NT2/D1 (cell line): Measurements from ENCODE around the gene TFPT.

Source experiments
- DNase-seq: peaks from one replicate; pipeline ENCODE4 v3.0.0-alpha.2; 2011; ENCODE audit warnings: low read depth, low spot score
- H3K27me3 ChIP-seq: 2 replicates; pipeline ENCODE4 v1.6.0; 2011; ENCODE audit warnings: mild to moderate bottlenecking; ENCODE audit not compliant: insufficient read length, insufficient read depth
- H3K36me3 ChIP-seq: 2 replicates; pipeline ENCODE4 v1.6.1; 2011; ENCODE audit warnings: mild to moderate bottlenecking, low read length, mixed read lengths; ENCODE audit not compliant: insufficient read depth, insufficient read length
- H3K4me1 ChIP-seq: 2 replicates; pipeline ENCODE4 v1.5.1; 2011; ENCODE audit not compliant: insufficient read depth, insufficient read length
- H3K4me3 ChIP-seq: 2 replicates; pipeline ENCODE4 v1.5.1; 2011; ENCODE audit warnings: low read depth; ENCODE audit not compliant: insufficient read length
- H3K9ac ChIP-seq: 2 replicates; pipeline ENCODE4 v1.6.0; 2011; ENCODE audit warnings: low read depth; ENCODE audit not compliant: insufficient read length
- H3K9me3 ChIP-seq: 2 replicates; pipeline ENCODE4 v1.5.1; 2011; ENCODE audit warnings: mild to moderate bottlenecking, low read length; ENCODE audit not compliant: insufficient read depth
- SUZ12 ChIP-seq: IDR thresholded peaks from 2 replicates; pipeline ENCODE4 v1.6.1; 2011; ENCODE audit not compliant: insufficient read length, insufficient read depth; ENCODE audit errors: extremely low read depth
- YY1 ChIP-seq: IDR thresholded peaks from 2 replicates; pipeline ENCODE4 v1.6.1; 2011; ENCODE audit not compliant: insufficient read length, insufficient read depth
- ZNF274 ChIP-seq: IDR thresholded peaks from 2 replicates; pipeline ENCODE4 v1.6.1; 2011; ENCODE audit warnings: mild to moderate bottlenecking, low read depth, low read length

Gene TFPT

DNA sequence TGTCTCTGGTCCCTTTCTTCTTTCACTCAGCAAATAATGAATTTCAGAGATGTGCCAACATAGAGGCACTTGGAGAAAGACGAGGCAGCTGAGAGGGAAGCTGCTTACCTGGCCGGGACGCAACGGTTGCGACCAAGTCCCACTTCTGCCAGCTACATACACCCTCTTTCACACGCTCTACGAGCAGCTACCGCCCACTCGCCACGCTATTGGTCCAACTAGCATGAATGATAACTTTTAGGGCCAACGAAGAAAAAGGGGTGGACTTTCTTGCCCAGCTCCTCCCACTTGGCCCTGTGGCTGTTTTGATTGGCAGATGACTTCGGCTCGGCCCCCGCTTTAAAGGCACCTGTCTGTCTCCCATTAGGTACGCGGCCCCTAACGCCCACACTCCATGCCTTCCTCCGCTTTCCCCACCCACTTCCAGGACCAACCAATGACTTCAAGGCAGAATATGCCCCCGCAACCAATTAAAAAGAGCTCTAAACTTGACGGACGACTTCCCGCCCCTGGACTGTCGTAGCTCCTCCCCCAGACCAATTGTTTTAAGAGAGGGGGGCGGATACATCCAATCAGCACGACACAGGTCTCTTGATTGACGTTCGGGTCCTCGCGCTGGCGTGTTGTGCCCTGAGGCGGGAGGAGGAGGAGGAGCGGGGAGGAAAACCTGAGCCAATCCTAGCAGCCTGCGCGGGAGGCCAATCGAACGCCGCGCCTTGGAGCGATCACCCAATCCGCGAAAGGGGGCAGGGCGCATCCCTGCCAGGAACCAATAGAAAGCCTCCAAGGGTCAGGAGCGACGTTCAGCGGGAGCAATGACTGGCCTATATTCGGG is 21.6 kb upstream of the TFPT start:
- Histone ChIP-seq H3K36me3 (peaks cover 41% of the 10 kb centered on the region), H3K4me1 (peaks cover 14% of the 10 kb centered on the region), H3K9me3 (peaks cover 7% of the 10 kb centered on the region; the same call in 1 of the 2 replicates), H3K9ac (peak overlapping the region; percentile 84), H3K27me3 (no peaks in the 10 kb centered on the region), H3K4me3 (peak overlapping the region; percentile 66)
- DNase-seq, result peak; percentile 98
- TF ChIP-seq ZNF274 (no peak), SUZ12 (no peak), YY1 (no peak)

DNA sequence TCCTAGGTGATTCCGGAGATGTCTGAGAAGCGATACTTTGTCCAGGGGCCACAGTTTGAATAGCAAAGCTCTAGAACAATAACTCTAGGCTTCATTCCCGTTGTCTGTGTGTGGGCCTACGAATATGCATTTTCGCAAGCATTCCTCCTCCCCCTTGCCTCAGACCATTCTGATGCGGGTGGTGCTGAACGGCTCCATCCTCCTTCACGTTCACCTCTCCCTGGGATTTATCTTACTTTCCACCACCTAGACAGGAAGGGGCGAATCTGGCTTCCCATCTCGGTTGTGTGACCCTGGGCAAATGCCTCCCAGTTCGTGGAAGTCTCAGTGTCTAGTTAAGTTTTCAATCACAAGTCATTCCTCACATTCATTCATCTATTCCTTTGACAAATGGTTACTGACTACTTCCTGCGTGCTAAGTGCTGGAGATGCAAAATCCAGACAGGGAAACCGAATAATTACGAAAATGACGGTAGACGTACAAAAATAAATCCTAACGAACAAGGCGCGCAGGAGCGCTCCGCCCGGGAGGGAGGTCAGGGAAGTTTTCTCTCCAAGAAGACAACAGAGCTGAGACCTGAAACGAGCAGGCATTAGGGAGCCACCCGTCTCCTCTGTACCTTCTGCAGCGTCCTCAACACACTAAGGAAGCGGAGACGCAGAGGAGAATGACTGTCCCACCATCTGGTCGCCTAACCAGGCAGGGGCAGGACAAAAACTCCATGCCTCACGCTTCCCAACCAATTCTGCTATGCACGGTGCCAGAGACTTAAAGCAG is 20.8 kb upstream of the TFPT start:
- TF ChIP-seq SUZ12 (no peak), YY1 (no peak), ZNF274 (no peak)
- Histone ChIP-seq H3K4me3 (peak overlapping the region; percentile 41), H3K36me3 (peaks cover 41% of the 10 kb centered on the region), H3K27me3 (no peaks in the 10 kb centered on the region), H3K9ac (peak overlapping the region; percentile 84), H3K9me3 (peaks cover 7% of the 10 kb centered on the region; the same call in 1 of the 2 replicates), H3K4me1 (peaks cover 14% of the 10 kb centered on the region)
- DNase-seq, result no peak

GRCh38 chr19:54133957-54134590 is 18.6 kb upstream of the TFPT start:
- peaks cover 7% of the 10 kb centered on the region; the same call in 1 of the 2 replicates for H3K9me3 ChIP-seq
- no peak overlapping the region for H3K4me3 ChIP-seq
- H3K4me1 ChIP-seq, result peaks cover 4% of the 10 kb centered on the region
- no peak overlapping the region for H3K9ac ChIP-seq
- no peak for DNase-seq
- TF ChIP-seq YY1 (no peak), ZNF274 (no peak), SUZ12 (no peak)
- H3K36me3 ChIP-seq, result peaks cover 35% of the 10 kb centered on the region
- no peaks in the 10 kb centered on the region for H3K27me3 ChIP-seq

GRCh38 chr19:54133312-54133956 is 18.0 kb upstream of the TFPT start:
- Histone ChIP-seq H3K4me1 (no peaks in the 10 kb centered on the region), H3K9ac (no peak overlapping the region), H3K4me3 (no peak overlapping the region), H3K27me3 (no peaks in the 10 kb centered on the region), H3K36me3 (peaks cover 34% of the 10 kb centered on the region), H3K9me3 (peaks cover 7% of the 10 kb centered on the region; the same call in 1 of the 2 replicates)
- TF ChIP-seq SUZ12, result no peak
- DNase-seq, result no peak

DNA sequence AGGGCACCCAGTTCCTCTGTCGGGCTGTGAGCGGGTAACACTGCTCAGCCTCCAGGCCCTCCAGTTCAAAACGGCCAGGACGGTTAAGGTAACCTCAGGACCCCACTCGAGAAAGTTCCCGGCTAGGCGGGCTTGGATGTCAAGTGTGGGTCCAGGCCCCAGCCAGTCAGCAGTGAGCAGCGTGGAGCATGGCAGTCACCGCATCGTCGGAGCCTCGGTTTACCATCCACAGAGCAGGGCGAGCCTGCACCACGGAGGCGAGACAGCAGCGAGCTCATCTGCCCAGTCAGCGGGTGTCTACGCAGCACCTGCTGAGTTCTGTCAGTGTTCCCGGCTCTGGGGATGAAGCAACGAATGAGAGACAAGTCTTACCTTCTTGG is 14.2 kb upstream of the TFPT start:
- no peak overlapping the region for H3K4me3 ChIP-seq
- peaks cover 63% of the 10 kb centered on the region for H3K36me3 ChIP-seq

GRCh38 chr19:54128796-54129616 is 13.5 kb upstream of the TFPT start:
- H3K4me1 ChIP-seq, result no peaks in the 10 kb centered on the region
- no peak overlapping the region for H3K9ac ChIP-seq
- H3K9me3 ChIP-seq, result peaks cover 7% of the 10 kb centered on the region; the same call in 1 of the 2 replicates
- peaks cover 69% of the 10 kb centered on the region for H3K36me3 ChIP-seq
- TF ChIP-seq YY1 (no peak), ZNF274 (no peak), SUZ12 (no peak)
- no peak overlapping the region for H3K4me3 ChIP-seq
- no peak for DNase-seq
- no peaks in the 10 kb centered on the region for H3K27me3 ChIP-seq

More for the DNA sequence above, 14.2 kb upstream of the TFPT start:
- Histone ChIP-seq H3K9me3 (peaks cover 7% of the 10 kb centered on the region; the same call in 1 of the 2 replicates), H3K9ac (no peak overlapping the region), H3K4me1 (no peaks in the 10 kb centered on the region), H3K27me3 (no peaks in the 10 kb centered on the region)
- TF ChIP-seq SUZ12, result no peak
- TF ChIP-seq YY1, result no peak
- TF ChIP-seq ZNF274, result no peak
- no peak for DNase-seq

- Histone ChIP-seq H3K4me1 (no peaks in the 10 kb centered on the region), H3K27me3 (no peaks in the 10 kb centered on the region), H3K4me3 (no peak overlapping the region), H3K36me3 (peaks cover 74% of the 10 kb centered on the region), H3K9ac (no peak overlapping the region), H3K9me3 (peaks cover 3% of the 10 kb centered on the region; the same call in 1 of the 2 replicates)
- TF ChIP-seq SUZ12 (no peak), ZNF274 (no peak), YY1 (no peak)
- no peak for DNase-seq
Observed at GRCh38 chr19:54128441-54128725, 12.9 kb upstream of the TFPT start.
